IPS-15b (cell line): Measurements from ENCODE around the gene DOCK3.
A peak's percentile ranks its signal among the peaks of the same experiment; 100 is the strongest.

ENCODE experiments used
- H3K27me3 ChIP-seq: one replicate; pipeline ENCODE4 v1.6.1; 2013; ENCODE audit warnings: low read length; ENCODE audit not compliant: control insufficient read depth, insufficient read depth
- H3K36me3 ChIP-seq: one replicate; pipeline ENCODE4 v1.6.1; 2013; ENCODE audit warnings: low read length; ENCODE audit not compliant: control insufficient read depth, insufficient read depth
- H3K4me1 ChIP-seq: one replicate; pipeline ENCODE4 v1.6.1; 2013; ENCODE audit warnings: mild to moderate bottlenecking, low read length; ENCODE audit not compliant: control insufficient read depth, insufficient read depth
- H3K4me3 ChIP-seq: one replicate; pipeline ENCODE4 v1.5.1; 2013; ENCODE audit warnings: low read depth, low read length
- H3K9ac ChIP-seq: one replicate; pipeline ENCODE4 v1.6.1; 2013; ENCODE audit warnings: low read depth, mild to moderate bottlenecking, low read length
- H3K9me3 ChIP-seq: one replicate; pipeline ENCODE4 v1.6.1; 2013; ENCODE audit warnings: mild to moderate bottlenecking, low read length; ENCODE audit not compliant: control insufficient read depth, insufficient read depth

Gene DOCK3

GRCh38 chr3:51390246-51391074 lies 715.7 kb downstream of the DOCK3 start:
- Histone ChIP-seq H3K4me3 (peak overlapping the region; percentile 49), H3K27me3 (no peaks in the 10 kb centered on the region), H3K9me3 (no peaks in the 10 kb centered on the region), H3K36me3 (peaks cover 48% of the 10 kb centered on the region), H3K9ac (peak overlapping the region; percentile 76), H3K4me1 (peaks cover 10% of the 10 kb centered on the region)

GRCh38 chr3:51391075-51391565 lies 716.4 kb downstream of the DOCK3 start, which contains the start of gene RBM15B:
TSS of gene RBM15B (plus strand) at chr3:51391285. CDS start at chr3:51391400, 115 bp downstream.
- H3K9ac ChIP-seq: peak within 1 kb of the TSS; percentile 93
- peaks cover 52% of the 10 kb centered on the region for H3K36me3 ChIP-seq
- H3K9me3 ChIP-seq: no peaks in the 10 kb centered on the region
- no peaks in the 10 kb centered on the region for H3K27me3 ChIP-seq
- H3K4me3 ChIP-seq: peak within 1 kb of the TSS; percentile 78
- peaks cover 7% of the 10 kb centered on the region for H3K4me1 ChIP-seq

- Histone ChIP-seq H3K36me3 (peaks cover 56% of the 10 kb centered on the region), H3K9ac (peak overlapping the region; percentile 93), H3K4me1 (peaks cover 3% of the 10 kb centered on the region), H3K4me3 (peak overlapping the region; percentile 78), H3K27me3 (no peaks in the 10 kb centered on the region), H3K9me3 (no peaks in the 10 kb centered on the region)
Measured at GRCh38 chr3:51391566-51392354, 717.0 kb downstream of the DOCK3 start.

GRCh38 chr3:51392355-51393133 lies 717.8 kb downstream of the DOCK3 start:
- H3K36me3 ChIP-seq: peaks cover 53% of the 10 kb centered on the region
- H3K9me3 ChIP-seq: no peaks in the 10 kb centered on the region
- peak overlapping the region; percentile 78 for H3K4me3 ChIP-seq
- H3K4me1 ChIP-seq: peaks cover 3% of the 10 kb centered on the region
- no peaks in the 10 kb centered on the region for H3K27me3 ChIP-seq
- peak overlapping the region; percentile 93 for H3K9ac ChIP-seq

GRCh38 chr3:51393134-51393495 lies 718.4 kb downstream of the DOCK3 start:
- no peaks in the 10 kb centered on the region for H3K27me3 ChIP-seq
- no peak overlapping the region for H3K4me3 ChIP-seq
- H3K4me1 ChIP-seq: peaks cover 3% of the 10 kb centered on the region
- H3K9me3 ChIP-seq: no peaks in the 10 kb centered on the region
- no peak overlapping the region for H3K9ac ChIP-seq
- H3K36me3 ChIP-seq: peaks cover 48% of the 10 kb centered on the region

GRCh38 chr3:51393564-51393963 lies 718.8 kb downstream of the DOCK3 start:
- peaks cover 3% of the 10 kb centered on the region for H3K4me1 ChIP-seq
- H3K36me3 ChIP-seq: peaks cover 47% of the 10 kb centered on the region
- no peaks in the 10 kb centered on the region for H3K27me3 ChIP-seq
- H3K4me3 ChIP-seq: no peak overlapping the region
- no peak overlapping the region for H3K9ac ChIP-seq
- H3K9me3 ChIP-seq: no peaks in the 10 kb centered on the region

GRCh38 chr3:51394541-51394940 lies 719.8 kb downstream of the DOCK3 start:
- H3K4me1 ChIP-seq: peaks cover 3% of the 10 kb centered on the region
- H3K36me3 ChIP-seq: peaks cover 46% of the 10 kb centered on the region
- H3K4me3 ChIP-seq: no peak overlapping the region
- H3K9ac ChIP-seq: no peak overlapping the region
- no peaks in the 10 kb centered on the region for H3K9me3 ChIP-seq
- H3K27me3 ChIP-seq: no peaks in the 10 kb centered on the region

- Histone ChIP-seq H3K9ac (no peak overlapping the region), H3K4me3 (no peak overlapping the region), H3K36me3 (peaks cover 43% of the 10 kb centered on the region), H3K4me1 (peaks cover 3% of the 10 kb centered on the region), H3K9me3 (no peaks in the 10 kb centered on the region), H3K27me3 (no peaks in the 10 kb centered on the region)
Measured at GRCh38 chr3:51395493-51396213, 720.9 kb downstream of the DOCK3 start.

- no peak overlapping the region for H3K4me3 ChIP-seq
- H3K9ac ChIP-seq: no peak overlapping the region
- no peaks in the 10 kb centered on the region for H3K9me3 ChIP-seq
- peaks cover 3% of the 10 kb centered on the region for H3K4me1 ChIP-seq
- no peaks in the 10 kb centered on the region for H3K27me3 ChIP-seq
- H3K36me3 ChIP-seq: peaks cover 46% of the 10 kb centered on the region
Measured at GRCh38 chr3:51396401-51396800, 721.7 kb downstream of the DOCK3 start.

- no peak overlapping the region for H3K9ac ChIP-seq
- no peak overlapping the region for H3K4me3 ChIP-seq
- peaks cover 45% of the 10 kb centered on the region for H3K36me3 ChIP-seq
Measured at GRCh38 chr3:51397392-51397791, 722.7 kb downstream of the DOCK3 start.

More at GRCh38 chr3:51397392-51397791, 722.7 kb downstream of the DOCK3 start:
- Histone ChIP-seq H3K4me1 (peaks cover 3% of the 10 kb centered on the region), H3K27me3 (no peaks in the 10 kb centered on the region), H3K9me3 (no peaks in the 10 kb centered on the region)
